ENCODE results near the gene ST6GALNAC2.

GRCh38 chr17:76548378-76549214 lies 37.1 kb downstream of the ST6GALNAC2 start:
- TF ChIP-seq CTCF (IDR thresholded peaks at IDR 0.05 in 2 of 3, conservative IDR thresholded peaks at IDR 0.05 in 1 of 3; ENCODE audit: control insufficient read depth in 2 of 3, extremely low read depth in 1 of 3, insufficient read depth in 1 of 3, low read depth in 3 of 3, low read length in 3 of 3) (no peak), NBN (IDR thresholded peaks at IDR 0.05) (no peak), ZNF274 (IDR thresholded peaks at IDR 0.05; ENCODE audit: insufficient read depth, insufficient read length) (no peak), ELK1 (IDR thresholded peaks at IDR 0.05; ENCODE audit: low read depth, low read length) (no peak), YBX1 (IDR thresholded peaks at IDR 0.05) (no peak), POLR2A (IDR thresholded peaks at IDR 0.05; ENCODE audit: low read depth, low read length) (no peak)

Measured in GM12878 (cell line).